Ovary (tissue), 3 donors: ENCODE measurements around the gene GP1BA.

Experiments used
- CTCF ChIP-seq, 3 donors: fragments of 450-650 bp in 2 of 3; fragments of 200-600 bp in 1 of 3; IDR thresholded peaks; one replicate each; pipeline versions ENCODE4 v1.5.1 to v1.8.0; 2016 to 2022; ENCODE audit warnings: antibody characterized with exemption in 3 of 3, mild to moderate bottlenecking in 1 of 3
- POLR2A ChIP-seq: fragments of 450-650 bp; IDR thresholded peaks from one replicate; pipeline ENCODE4 v1.6.1; 2017; ENCODE audit warnings: antibody characterized with exemption, mild to moderate bottlenecking, moderate library complexity
- donor health status: DM: no; HTN: no; CAD: no.

- no peak for TF ChIP-seq POLR2A
- TF ChIP-seq CTCF (IDR thresholded peaks at IDR 0.05) = no peak
These were observed 40.4 kb upstream of the GP1BA start for GRCh38 chr17:4891411-4892410.
